Activated CD8-positive, alpha-beta memory T cell treated with anti-CD3 and anti-CD28 coated beads for 48 hours (primary cell): ENCODE measurements around the gene BMP8A.

ENCODE experiments used
- DNase-seq, 3 experiments: peaks; one replicate each; pipeline ENCODE4 v3.0.0-alpha.2; 2020; ENCODE audit warnings: low read depth in 2 of 3, low spot score in 2 of 3

The BMP8A gene

DNA sequence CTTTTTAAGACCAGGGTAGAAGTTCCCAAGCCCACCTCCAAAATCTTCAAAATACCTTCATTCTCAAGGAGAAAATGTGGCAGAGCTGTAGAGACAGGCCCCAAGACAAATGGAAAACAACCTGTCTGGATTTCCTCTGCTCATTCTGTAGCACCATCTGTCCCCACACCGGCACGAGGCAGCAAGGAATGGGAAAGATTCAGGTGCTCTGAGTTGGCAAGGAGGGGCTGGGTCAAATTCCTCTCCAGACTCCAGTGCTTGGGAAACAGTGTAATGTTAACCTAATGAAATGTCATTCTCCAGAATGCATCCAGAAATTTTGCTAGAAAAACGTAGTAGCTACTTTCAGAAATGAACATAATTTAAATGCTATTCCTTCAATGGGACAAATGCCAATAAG is 75.9 kb downstream of the BMP8A start:
- no peak for DNase-seq

DNA sequence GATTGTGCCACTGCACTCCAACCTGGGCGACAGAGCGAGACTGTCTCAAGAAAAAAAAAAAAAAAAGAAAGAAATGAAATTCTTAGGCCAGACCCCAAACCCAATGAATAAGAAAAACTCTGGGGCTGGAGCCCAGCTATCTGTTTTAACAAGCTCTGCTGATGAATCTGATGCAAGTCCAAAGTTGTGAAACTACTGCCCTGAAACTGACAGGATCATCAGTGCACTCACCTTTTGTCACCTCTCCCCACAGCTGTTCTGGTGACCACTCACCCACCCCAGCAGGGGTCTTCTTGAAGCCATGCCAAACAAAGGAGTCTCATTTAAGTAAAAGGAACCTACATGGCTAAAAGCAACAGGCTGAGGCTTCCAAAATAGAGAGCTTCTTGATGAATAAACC is 76.8 kb downstream of the BMP8A start:
- DNase-seq = no peak

DNA sequence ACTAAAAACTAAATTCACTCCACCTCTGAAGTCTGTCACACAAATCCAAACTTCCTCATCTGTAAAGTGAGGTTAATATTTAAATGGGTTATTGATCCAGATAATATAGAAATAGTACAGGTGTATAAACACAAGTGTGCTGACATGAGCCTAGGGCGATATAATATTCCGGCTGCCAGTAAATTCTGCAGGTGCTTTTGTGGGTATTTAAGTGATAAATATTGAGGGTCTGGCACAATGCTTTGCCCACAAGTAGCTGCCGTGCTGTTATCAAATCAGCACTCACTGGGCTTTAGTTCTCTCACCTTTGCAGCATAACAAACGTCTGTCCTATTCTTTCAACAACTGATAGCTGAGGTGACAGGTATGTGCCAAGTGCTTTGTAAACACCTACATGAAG is 77.6 kb downstream of the BMP8A start:
- DNase-seq = no peak

DNA sequence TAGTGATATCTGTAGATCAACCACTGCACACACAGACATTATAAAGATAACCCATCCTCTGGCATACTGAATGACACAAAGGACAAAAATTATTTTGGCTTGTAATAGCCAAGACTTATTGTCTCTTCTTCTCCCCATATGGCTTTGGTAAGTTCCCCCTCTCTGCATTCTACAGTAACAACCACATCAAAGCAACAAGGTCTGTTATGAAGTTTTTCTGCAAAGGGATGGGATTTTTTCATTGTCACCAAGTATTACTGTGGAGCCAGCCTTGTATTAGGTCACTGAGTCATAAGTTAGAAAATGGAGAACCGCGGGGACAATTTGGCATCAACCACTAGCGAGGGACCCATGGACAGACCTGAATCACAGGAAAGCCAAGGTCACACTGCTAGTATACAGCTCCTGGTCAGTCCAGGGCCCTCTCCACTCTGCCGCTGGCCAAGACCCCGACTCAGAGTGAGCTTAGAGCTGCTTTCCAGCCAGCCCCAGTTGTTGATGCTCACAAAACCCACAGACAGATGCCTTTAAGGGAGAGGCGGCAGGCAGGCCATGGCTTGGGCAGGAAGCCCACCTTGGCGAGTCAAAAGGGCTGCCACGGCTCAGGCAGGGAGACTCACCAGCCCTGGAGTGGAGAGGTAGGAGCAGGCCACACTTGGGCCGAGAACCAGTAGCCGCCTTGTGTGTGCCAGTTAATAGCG is 79.2 kb downstream of the BMP8A start:
- DNase-seq = no peak

GRCh38 chr1:39571178-39571483 is 79.7 kb downstream of the BMP8A start:
- DNase-seq = no peak

DNA sequence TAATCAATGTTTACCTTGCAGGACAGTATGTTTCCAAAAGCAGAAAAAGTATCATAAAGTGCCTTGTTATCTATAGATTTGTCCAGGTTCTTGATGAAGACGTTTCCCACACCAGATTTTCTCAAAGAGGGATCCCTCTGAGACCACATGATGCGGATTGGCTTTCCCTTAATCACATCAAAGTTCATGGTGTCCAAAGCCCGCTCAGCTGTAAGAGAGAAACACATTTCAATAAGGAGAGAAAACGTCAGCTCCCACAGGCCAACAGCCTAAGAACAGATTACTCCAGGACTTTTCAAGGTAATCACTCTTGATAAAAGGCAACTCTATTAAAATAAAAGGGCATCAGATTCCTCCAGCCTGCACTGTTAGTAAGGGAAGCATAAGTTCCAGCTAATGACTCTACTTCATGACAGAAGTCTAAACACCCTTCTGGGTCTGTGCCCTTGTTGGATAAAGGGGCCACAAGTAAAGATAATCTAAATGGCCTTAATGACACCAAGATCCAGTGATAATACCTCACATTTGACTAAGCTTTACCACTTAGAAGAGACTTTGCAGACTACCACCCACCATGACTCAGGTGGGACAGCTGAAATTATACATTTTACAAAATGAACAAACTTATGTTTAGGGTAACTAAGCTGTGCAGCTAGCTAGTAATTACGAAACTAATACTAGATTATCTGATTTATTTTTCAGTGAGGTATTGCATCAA is 81.1 kb downstream of the BMP8A start:
- DNase-seq = no peak

DNA sequence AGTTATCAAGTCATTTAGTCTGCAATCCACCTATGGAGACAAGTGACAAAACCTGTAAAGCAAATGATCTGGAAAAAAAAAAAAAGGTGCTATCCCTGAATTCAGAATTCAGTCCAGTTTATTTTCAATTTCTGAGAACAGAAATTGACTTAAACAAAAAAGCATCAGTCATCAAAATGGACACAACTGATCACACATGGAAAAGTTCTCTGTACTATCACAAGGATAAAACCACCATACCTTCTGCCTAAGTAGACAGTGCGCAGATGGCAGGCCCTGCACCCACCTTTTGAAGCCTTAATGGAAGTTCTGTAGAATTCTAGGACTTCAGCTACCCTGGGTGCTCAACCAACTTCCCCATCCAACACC is 81.6 kb downstream of the BMP8A start:
- DNase-seq = no peak

GRCh38 chr1:39573736-39574624 is 82.5 kb downstream of the BMP8A start:
- no peak for DNase-seq

DNA sequence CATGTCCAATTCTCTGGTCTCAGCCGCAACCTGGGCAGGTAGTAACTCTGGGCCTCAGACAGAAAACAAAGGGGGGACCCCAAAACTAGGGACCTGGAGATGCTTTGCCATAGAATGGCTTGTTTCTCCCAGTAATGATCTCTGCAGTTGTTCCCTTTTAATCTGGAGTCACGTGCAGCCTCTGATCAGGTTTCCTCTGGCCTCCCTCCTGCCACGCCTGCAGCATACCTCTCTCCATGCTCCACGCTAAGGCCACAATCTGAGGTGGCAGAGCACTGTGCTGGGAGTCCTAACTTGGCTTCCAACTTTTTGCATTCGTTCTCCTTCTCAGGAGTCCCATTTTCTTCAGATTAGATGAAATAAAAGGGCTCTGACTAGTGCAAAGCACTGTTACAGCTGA is 83.2 kb downstream of the BMP8A start:
- DNase-seq = no peak
